Stimulated activated CD4-positive, alpha-beta T cell treated with anti-CD3 and anti-CD28 coated beads, Interleukin-2, amount 100 ng/mL, for 48 hours (primary cell): ENCODE data around the gene TSPAN4.

Experiments used
- DNase-seq, 2 donors: peaks; one replicate each; pipeline ENCODE4 v3.0.0-alpha.2; 2020

TSPAN4 gene

DNA sequence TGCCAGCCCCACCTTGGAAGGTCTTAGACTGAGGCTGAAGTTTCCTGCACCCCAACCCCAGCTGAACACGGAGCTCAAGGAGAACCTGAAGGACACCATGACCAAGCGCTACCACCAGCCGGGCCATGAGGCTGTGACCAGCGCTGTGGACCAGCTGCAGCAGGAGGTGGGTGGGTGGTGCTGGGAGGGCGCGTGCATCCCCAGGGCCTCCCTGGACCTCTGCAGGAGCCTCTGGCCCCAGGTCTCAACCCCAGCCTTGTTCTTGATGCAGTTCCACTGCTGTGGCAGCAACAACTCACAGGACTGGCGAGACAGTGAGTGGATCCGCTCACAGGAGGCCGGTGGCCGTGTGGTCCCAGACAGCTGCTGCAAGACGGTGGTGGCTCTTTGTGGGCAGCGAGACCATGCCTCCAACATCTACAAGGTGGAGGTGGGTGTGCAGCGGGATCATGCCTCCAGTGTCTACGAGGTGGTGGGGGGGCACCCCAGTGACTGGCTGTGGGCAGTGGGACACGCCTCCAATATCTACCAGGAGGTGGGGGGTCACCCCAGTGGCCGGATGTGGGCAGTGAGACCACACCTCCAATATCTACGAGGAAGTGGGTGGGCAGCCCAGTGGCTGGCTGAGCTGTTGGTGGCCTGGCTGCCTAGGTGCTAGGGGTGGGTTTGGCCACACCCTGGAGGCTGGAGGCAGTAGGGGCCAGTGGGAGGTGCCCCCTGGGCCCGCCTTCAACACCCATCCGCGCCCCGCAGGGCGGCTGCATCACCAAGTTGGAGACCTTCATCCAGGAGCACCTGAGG, 5.3 kb upstream of the TSPAN4 start:
- DNase-seq: no peak

DNA sequence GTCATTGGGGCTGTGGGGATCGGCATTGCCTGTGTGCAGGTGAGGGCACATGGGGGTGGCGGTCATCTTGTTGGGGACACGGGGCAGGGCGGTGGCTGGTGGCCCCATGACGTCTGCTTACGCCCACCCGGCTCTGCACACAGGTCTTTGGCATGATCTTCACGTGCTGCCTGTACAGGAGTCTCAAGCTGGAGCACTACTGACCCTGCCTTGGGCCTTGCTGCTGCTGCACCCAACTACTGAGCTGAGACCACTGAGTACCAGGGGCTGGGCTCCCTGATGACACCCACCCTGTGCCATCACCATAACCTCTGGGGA, 4.7 kb upstream of the TSPAN4 start:
- DNase-seq: no peak

DNA sequence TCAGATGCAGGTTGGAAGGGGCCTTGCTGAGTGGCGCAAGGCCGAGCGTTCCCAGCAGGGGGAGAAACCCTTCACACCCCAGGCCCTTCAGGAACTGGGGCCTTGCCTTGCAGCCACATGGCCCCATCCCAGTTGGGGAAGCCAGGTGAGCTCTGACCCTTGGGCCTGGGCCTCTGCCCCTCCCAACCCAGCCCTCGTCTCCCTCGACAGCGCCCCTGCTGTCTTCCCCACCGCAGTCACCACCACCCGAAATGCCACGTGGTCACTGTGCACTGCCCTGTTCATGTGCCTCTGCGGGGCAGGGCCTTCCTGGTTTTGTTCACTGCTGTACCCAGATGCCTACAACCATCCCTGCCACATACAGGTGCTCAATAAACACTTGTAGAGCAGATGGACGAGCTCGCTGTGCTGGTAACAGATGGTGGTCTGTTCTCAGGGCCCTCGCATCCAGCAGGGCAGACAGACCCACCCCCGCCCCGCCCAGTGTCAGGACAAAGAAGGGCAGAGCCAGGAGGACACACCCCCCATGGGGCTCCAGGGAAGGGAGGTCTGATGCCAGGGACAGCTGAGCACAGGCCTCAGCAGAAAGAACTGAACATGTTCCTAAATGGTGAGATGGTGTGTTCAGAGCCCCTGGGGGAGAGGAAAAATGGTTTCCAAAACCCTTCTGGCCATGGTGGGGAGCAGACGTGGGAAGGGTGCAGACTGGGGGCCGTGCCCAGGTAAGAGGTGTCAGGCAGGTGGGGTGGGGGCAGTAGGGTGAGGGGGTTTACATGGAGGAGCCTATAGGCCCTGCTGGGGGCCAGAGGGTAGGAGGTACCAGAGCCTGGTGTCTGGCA, 4.0 kb upstream of the TSPAN4 start:
- DNase-seq: no peak

DNA sequence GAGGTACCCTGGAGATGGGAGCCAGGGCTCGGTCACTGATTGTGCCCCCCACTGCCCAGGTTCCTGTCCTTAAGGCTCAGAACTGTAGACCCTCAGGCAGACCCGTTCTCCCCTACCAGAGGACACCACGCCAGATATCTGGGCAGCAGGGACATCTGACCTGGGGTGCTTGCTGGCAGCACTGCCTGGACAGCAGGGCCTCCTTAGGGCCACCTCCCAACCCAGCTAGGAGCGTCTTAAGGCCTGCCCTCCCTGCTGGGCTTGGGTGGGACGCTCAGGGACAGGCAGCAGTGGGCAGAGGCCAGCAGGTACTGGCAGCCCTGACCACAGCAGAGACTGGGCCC, 3.4 kb upstream of the TSPAN4 start:
- no peak for DNase-seq

DNA sequence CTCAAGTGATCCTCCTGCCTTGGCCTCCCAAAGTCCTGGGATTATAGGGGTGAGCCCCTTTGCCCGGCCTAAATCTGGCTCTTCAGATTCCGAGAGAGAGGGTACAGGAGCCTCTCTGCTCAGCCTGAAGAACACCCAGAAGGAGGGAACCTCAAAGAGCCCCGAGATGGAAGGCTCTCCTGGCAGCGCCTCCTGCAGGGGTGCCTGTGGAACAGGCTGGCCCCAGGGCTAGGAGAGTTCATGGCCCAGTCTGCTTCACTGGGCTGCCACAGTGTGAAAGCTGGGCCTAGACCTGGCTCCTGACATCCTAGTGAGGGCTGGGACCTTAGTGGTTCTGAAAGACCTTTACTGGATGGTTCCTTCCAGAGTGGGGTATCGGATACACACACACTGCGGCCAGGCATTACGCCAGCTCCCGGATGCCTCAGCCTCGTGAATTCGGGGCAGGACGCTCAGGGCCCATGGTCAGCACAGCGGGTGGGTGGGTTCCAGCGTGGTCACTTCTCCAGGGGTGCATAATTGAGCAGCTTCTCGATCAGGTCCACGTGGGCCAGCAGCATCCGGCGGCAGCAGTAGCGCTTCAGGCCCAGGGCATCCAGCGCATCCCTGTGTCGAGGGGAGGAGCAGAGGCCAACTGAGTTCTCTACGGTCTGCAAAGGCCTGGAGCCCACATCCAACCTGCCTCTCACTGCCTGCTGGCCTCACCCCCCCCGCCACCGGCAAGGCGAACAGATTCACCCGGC, 2.6 kb upstream of the TSPAN4 start:
- DNase-seq: no peak

DNA sequence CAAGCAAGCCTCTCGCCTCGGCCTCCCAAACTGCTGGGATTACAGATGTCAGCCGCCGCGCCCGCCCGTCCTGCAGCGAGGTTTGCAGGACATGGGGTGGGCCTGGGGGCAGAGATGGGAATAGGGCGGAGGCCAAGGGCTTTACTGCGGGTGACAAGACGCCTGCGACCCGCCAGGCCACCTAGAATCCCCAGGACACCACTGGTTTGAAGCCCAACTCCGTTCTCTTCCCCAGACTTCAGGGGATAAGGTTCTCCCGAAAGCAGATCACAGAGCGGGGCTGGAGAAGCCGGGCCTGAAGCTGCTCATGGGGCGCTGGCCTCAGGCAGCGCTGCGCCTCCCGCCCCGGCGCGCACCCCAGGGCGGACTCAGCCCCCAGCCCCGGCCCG, 677 bp upstream of the TSPAN4 start:
- no peak for DNase-seq

DNA sequence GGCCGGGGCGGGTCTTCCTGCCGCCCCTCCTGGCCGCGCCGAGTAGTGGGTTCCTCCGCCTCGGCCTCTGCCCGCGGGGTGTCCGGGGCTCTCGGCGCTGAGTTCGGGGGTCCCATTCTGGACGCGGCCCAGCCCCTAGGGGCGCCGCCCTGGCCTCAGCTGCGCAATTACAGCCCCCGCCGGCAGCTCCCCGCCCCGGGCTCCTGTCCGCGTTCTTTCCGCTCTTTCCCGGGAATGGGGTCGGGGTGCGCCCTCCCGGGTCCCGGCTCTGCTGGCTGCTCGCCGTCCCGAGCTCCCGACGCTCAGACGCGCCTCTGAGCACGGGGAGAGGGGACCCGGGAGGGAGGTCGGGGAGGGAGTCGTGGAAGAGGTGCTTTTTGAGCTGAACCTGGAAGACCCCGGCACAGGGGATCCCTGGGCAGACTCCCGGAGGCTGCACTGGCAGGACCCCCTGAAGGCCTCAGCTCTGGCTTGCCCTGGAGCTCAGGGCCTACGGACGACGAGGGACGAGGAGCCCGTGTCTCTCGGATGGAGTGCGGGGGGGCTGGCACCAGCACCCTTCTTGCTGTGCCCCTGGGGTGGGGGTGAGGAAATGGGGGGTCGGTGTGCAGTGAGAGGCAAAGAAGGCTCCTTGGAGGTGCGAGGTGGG, 558 bp downstream of the TSPAN4 start:
- no peak for DNase-seq

DNA sequence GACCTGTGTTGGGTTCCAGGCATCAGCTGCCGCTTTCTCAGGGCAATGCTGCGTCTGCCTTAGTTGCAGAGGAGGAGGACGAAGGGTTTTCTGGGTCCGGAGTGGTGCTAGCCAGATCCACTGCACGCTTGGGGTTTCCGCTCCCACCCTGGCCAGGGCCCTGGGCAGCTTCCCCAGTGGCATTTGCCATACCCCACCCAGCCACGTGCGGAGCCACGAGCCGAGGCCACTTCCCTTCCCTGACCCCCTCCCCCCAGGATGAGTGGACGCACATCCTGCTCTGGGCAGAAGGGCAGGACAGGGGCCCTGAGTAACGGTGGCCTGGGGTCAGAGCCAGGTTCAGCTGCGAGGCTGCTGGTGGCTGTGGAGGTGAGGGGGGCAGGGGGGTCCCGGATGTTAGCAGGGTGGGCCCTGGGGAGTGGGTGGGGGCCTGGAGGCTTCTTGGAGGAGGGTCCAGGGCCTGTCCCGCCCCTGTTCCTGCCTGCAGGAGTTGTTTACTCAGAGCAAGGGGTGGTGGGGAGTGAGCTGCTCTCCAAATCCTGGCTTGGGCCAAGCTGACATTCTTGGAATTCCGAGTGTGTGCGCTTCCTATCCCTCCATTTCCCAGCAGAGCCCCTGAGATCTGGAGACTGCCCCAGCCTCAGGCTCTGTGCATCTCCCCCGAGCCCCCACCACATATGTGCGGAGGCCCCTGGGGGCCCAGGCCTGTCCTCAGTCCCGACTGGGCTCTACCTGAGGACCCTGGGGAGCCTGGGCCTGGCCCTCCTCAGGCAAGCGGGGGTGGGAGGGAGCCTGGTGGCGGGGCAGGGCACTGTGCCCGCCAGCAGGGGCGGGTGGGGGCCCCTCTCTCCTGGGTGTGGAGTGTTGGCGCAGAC, 1.4 kb downstream of the TSPAN4 start:
- DNase-seq: no peak

DNA sequence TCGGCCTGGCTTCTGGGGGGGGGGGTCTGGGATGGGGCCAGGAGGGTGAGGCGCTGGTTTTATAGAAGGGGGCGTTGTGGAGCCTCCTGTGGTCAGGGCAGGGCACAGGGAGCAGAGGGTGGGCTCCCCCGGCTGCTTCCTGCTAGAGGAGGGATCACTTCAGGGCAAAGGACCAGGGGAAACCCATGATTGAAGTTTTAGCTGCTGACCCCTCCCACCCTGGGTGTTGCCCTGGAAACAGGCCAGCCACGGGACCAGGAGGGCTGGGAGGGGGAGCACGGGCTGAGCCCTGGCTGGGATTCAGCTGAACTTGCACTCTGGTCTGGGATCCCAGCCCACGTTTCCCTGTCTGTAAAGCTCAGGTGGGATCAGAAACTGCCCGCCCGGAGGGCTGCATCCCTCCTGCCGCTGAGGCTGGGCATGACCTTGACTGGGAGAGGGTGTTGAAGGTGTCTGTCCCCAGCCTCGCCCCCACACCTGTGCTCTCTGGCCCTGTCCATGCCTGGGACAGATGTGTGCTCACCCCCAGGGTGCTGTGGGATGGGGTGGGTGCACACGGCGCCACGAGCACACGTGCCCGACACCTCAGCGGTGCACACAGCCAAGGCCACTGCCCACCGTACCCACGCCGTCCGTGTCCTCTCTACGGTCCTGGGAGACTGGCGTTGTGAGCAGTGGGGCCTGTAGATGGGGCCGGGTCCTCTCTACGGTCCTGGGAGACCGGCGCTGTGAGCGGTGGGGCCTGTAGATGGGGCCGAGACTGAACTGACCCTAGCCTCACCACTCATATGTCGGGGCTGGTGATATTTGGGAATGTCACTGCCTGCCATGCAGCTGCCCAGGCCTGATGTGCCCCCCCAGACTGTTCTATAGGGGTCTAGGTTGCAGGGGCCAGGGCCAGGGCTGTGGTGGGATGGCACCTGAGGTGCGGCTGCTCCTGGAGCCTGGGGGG, 2.3 kb downstream of the TSPAN4 start:
- DNase-seq: no peak

DNA sequence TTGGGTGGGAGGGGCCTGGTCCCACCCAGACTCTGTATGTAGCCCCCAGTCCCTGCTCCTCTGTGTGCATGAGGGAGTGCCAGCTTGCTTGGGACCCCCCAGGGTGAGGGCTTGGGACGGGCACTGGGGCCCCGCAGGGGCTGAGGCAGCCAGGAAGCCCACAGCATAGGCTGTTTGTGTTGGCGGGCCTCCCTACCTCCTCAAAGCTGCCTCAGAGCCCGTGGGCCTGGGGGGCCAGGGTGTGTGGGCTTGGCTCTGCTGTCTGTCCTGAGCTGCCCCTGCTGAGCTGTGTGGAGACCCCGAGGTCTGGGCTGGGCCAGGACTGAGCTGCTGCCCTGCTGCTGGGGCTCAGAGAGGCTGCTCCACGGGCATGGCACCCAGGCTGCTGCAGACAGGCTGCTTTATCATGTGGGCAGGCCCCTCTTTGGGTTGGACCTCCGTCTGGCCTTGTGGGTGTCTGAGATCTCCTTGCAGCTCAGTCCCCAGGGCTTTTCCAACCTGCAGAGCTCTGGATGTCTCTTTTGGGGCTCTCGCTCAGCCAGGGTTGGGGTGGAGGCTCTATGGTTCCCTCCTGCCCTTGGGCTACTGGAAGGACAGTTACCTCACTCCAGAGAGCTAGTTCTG, 3.3 kb downstream of the TSPAN4 start:
- no peak for DNase-seq

DNA sequence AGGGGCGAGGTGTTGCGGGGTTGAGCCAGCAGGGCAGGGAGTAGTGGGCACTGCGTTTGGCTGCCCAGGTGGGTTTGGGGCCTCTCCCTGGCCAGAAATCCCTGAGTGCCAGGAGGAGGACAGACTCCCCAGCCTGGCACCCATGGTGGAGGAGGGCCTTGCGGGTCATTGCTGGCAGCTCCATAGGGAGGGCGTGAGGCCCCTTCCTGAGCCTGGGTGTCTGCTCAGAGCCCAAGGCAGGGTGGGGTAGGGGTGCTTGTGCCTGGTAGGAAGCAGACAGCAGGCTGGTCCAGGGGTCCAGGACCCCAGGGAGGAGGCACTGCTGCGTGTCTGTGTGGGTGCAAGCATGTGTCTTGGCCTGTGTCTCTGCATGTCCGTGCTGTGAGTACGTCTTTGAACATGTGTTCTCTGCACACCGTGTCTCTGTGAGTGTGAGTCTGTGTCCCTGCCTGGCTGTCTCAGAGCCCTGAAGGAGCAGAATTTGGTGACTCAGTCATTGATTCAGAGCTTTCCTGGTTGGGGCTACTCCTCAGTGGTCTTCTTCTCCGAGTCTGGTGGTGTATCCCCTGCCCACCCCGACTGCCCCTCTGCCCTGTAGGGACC, 3.9 kb downstream of the TSPAN4 start:
- no peak for DNase-seq

DNA sequence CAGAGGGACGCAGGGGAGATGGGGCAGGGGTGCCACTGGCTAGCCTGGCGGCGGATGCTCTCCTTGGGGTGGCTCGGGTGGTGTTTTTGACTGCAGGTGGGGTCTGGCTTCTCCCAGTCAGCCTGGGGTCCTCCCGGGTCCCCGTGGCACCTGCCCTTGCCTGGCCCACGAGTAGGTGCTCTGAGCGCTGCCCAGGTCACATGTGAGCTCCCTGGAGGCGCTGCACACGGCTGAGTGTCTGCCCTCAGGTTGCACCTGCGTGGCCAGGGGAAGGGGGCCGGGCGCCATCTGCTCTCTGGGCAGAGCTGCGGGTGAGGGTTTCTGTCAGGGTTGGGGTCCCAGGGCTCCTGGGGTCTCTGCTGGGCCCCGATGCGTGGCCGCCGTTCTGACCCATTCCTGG, 5.2 kb downstream of the TSPAN4 start:
- DNase-seq: no peak

DNA sequence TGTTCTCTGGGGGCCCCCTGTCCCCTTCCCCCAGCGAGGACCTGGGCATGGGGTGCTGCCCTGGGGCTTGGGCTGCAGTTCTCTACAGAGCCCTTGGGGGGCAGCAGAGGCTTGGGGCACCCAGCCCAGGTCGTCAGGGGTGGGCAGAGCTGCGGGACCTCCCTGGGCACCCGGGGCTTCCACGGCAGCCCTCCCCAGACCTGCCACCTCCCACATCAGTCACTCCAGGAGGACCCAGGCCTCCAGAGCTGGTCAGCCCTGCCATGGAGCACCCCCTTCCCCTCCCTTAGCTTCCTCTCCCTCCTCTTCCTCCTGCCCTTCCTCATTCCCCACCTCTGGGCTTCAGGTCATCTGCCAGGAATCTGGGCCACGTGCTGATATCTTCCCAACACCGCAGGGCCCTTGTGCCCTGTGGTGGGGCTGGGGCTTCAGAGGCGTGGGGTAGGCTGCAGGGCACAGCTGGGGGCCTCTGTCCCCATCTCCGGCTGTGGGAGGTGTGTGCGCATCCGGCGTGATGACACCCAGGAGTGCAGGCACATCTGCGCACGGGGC, 5.8 kb downstream of the TSPAN4 start:
- DNase-seq: peak; percentile 63 to 68

DNA sequence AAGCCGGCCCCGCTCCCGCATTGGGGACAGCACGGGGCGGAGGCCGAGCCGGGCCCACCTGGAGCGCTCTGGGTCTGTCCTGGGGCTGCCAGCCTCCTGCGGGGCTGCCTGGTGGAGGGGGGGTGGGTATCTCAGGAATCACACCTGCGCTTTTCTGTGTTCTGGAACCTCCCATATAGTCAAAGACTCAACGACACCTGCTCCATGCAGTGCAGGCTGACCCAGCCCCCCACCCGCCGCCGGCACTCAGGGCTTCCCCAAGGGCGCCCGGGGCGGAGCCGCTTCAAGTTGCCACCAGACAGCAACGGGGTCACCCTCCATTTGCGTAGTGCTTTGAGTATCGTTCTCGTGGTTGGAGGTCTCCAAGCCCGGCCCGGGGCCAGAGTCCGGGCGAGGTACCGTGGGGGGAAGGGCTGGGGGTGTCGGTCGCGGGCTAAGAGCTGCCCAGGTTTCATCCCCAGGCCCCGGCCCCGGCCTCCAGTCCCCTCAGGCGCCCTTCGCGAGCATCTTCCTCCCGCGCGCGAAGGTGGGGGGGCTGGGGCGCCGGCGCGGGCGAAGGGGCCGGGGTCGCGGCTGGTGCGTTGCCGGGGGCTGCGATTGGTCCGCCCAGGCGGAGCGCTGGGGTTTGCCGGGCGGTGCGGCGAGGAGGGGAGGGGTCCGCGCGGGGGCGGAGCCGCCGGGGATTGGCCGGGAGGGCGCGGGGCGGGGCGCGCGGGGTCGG, 6.6 kb downstream of the TSPAN4 start:
- no peak for DNase-seq

DNA sequence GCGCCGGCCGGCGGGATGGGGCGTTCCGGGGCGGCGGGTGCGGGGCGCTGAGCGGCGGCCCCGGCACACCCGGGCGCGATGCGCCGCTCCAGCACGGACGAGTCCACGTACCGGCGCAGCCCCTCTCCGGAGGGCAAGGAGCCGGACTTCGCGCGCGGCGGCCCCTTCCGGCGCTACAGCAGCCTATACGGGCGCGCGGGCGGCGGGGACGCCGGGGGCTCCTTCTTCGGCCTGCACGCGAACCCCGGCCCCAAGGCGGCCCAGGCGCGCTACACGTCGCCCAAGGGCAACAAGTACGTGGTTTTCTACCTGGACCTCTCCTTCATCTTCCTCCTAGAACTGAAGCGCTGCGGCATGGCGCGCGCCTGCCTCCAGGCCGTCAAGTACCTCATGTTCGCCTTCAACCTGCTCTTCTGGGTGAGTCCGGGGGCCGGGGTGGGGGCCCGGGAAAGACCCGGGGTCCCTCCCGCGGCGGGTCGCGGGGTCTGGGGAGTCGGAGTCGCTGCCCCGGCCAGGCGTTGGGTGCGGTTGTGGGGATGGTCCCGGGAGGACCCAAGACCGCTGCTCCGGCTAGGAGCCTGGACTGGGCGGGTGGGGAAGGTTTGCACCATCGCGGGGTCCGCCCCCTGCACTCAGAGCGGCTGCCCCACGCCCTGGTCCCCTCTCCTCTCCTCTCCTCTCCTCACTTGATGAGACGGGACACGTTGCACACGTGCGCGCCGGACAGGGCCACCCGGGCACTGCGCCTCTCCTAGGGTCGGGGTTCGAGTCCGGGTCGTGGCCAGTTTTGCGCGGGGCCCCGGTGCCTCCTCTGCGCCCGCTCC, 7.5 kb downstream of the TSPAN4 start:
- DNase-seq: no peak

DNA sequence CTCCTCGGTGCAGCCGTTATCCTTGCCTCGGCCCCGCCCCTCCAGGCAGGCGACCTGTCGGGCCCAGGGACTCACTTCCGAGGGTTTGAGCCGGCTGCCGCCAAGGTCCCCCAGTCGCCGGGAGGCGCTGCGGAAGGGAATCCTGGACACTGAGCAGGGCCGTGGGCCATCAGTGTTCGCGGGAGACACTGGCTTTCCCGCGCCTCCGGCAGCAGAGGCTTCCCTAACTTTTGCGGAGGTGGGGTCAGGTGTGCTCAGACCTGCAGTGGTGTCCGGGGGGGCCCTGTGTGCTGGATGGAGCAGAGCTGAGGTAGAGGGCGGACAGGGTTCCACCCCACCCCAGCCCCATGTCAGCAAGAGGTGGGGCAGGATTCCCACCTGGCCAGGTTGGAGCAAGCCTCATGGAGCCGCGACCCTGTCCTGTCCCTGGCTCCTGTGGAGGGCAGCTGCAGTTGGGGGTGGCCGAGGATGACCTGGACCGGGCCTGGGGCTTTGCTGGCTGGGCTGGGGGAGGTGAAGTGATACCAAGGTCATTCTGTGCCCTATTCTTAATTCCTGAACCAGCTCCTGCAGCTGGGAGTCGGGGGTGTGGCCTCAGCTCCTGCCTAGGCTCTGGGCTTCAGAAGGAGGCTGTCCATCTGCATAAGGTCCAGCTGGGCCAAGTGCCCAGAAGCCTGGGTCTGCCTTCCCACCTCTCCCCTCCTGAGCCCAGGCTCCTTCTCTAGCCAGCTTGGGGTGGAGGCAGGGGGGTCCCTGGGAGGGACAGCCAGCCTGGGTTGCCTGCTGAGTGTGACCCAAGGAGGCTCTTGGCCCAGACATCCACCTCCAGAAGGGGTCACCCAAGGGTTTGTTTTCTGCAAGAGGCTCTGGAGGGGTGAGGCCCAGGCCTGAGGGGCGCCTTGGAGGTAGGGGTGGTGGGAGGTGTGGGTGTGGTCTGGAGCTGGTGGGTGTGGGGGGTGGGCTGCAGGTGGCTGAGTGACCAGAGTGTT, 8.4 kb downstream of the TSPAN4 start:
- no peak for DNase-seq

DNA sequence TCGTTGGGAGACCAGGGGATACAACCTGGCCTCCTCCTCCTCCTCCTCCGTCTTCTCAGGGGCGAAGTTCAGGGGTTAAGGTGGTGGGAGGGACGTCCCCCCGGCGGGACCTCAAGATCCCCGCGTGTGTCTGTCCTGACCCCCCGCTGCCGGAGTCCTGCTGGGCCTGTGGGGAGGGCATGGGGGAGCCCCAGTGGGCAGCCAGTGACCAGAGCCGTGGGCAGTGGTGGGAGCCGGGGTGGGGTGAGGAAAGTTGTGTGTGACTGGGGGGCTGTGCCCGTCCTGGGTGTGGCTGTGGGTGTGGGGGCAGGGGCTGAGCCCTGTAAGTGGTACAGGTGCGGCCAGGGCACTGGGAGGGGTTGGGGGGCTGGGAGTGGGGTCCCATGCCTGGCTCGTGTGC, 10.1 kb downstream of the TSPAN4 start:
- no peak for DNase-seq
